ENCODE data around the gene LGALS7. TPM values are rescaled to one million over a fixed set of nuclear protein-coding genes. Genes with fewer than 3 reads are reported as not detected.
"Not testable (repeated sequence)": the region's sequence is repeated elsewhere in the genome, so short reads cannot be mapped to it uniquely, and the experiment has no call there.

The LGALS7 gene
- polyA plus RNA-seq, 1 donor from 2014 or later = not detected

- Histone ChIP-seq H2AFZ (ENCODE audit: low read depth, low read length) (no peak overlapping the region), H3K9ac (ENCODE audit: low read length) (no peak overlapping the region), H4K20me1 (ENCODE audit: insufficient read depth) (no peaks in the 10 kb centered on the region), H3K27me3 (ENCODE audit: insufficient read depth, low read depth, low read length) (no peaks in the 10 kb centered on the region), H3K4me2 (ENCODE audit: low read length) (no peak overlapping the region), H3K4me3 (ENCODE audit: low read length) (no peak overlapping the region), H3K9me3 (ENCODE audit: low read length) (no peaks in the 10 kb centered on the region), H3K79me2 (replicated peaks; ENCODE audit: insufficient read depth, low read length) (no peaks in the 10 kb centered on the region), H3K9me2 (ENCODE audit: insufficient read depth, low read length) (no peaks in the 10 kb centered on the region), H3K27ac (ENCODE audit: low read length) (no peak overlapping the region), H3K36me3 (ENCODE audit: insufficient read depth, low read length) (no peaks in the 10 kb centered on the region), H3F3A (ENCODE audit: insufficient read depth, low read length, poor library complexity, severe bottlenecking) (no peaks in the 10 kb centered on the region)
- TF ChIP-seq MXI1 (conservative IDR thresholded peaks at IDR 0.05; ENCODE audit: poor library complexity, severe bottlenecking) = no peak
- TF ChIP-seq SMC3 (conservative IDR thresholded peaks at IDR 0.05; ENCODE audit: poor library complexity) = no peak
- TF ChIP-seq REST (IDR thresholded peaks at IDR 0.05; ENCODE audit: borderline replicate concordance) = no peak
- no peak for TF ChIP-seq RAD21 (conservative IDR thresholded peaks at IDR 0.05)
- no peak for TF ChIP-seq POLR2AphosphoS5 (IDR thresholded peaks at IDR 0.05)
- TF ChIP-seq EZH2 (IDR thresholded peaks at IDR 0.05; ENCODE audit: borderline replicate concordance, insufficient read depth, low read length, poor library complexity, severe bottlenecking) = no peak
- no peak for TF ChIP-seq CTCF (IDR thresholded peaks at IDR 0.05; ENCODE audit: poor library complexity, severe bottlenecking)
- TF ChIP-seq EP300 (conservative IDR thresholded peaks at IDR 0.05; ENCODE audit: poor library complexity, severe bottlenecking) = no peak
- no peak for TF ChIP-seq TAF1 (IDR thresholded peaks at IDR 0.05; ENCODE audit: low read depth)
These were observed 1.0 kb upstream of the LGALS7 start for GRCh38 chr19:38774181-38774950.

GRCh38 chr19:38771569-38771968, 1.7 kb downstream of the LGALS7 start:
- H3F3A ChIP-seq (ENCODE audit: insufficient read depth, low read length, poor library complexity, severe bottlenecking); H4K20me1 ChIP-seq (ENCODE audit: insufficient read depth); H3K36me3 ChIP-seq (ENCODE audit: insufficient read depth, low read length); H3K27me3 ChIP-seq (ENCODE audit: insufficient read depth, low read depth, low read length); H3K9me3 ChIP-seq (ENCODE audit: low read length); H3K4me3 ChIP-seq (ENCODE audit: low read length); H3K9ac ChIP-seq (ENCODE audit: low read length); H3K27ac ChIP-seq (ENCODE audit: low read length); H2AFZ ChIP-seq (ENCODE audit: low read depth, low read length); H3K4me2 ChIP-seq (ENCODE audit: low read length); H3K79me2 ChIP-seq (replicated peaks; ENCODE audit: insufficient read depth, low read length); H3K9me2 ChIP-seq (ENCODE audit: insufficient read depth, low read length): not testable (repeated sequence)

GRCh38 chr19:38770949-38771275, 2.4 kb downstream of the LGALS7 start:
- H4K20me1 ChIP-seq (ENCODE audit: insufficient read depth); H2AFZ ChIP-seq (ENCODE audit: low read depth, low read length); H3K4me3 ChIP-seq (ENCODE audit: low read length); H3K4me2 ChIP-seq (ENCODE audit: low read length); H3K9me3 ChIP-seq (ENCODE audit: low read length); H3K9ac ChIP-seq (ENCODE audit: low read length); H3K79me2 ChIP-seq (replicated peaks; ENCODE audit: insufficient read depth, low read length); H3K27ac ChIP-seq (ENCODE audit: low read length); H3K27me3 ChIP-seq (ENCODE audit: insufficient read depth, low read depth, low read length); H3F3A ChIP-seq (ENCODE audit: insufficient read depth, low read length, poor library complexity, severe bottlenecking); H3K9me2 ChIP-seq (ENCODE audit: insufficient read depth, low read length); H3K36me3 ChIP-seq (ENCODE audit: insufficient read depth, low read length): not testable (repeated sequence)

GRCh38 chr19:38770228-38770948, 2.9 kb downstream of the LGALS7 start:
- H3F3A ChIP-seq (ENCODE audit: insufficient read depth, low read length, poor library complexity, severe bottlenecking); H2AFZ ChIP-seq (ENCODE audit: low read depth, low read length); H3K27ac ChIP-seq (ENCODE audit: low read length); H3K27me3 ChIP-seq (ENCODE audit: insufficient read depth, low read depth, low read length); H3K9ac ChIP-seq (ENCODE audit: low read length); H3K4me3 ChIP-seq (ENCODE audit: low read length); H3K9me2 ChIP-seq (ENCODE audit: insufficient read depth, low read length); H3K9me3 ChIP-seq (ENCODE audit: low read length); H3K79me2 ChIP-seq (replicated peaks; ENCODE audit: insufficient read depth, low read length); H3K36me3 ChIP-seq (ENCODE audit: insufficient read depth, low read length); H4K20me1 ChIP-seq (ENCODE audit: insufficient read depth); H3K4me2 ChIP-seq (ENCODE audit: low read length): not testable (repeated sequence)

Data from neural cell (in vitro differentiated cells).